Nucleus accumbens (tissue), 56 donors: ENCODE measurements around the gene SPARC.
A peak's percentile ranks its signal among the peaks of the same experiment; 100 is the strongest.
"Not testable (repeated sequence)": the region's sequence is repeated elsewhere in the genome, so short reads cannot be mapped to it uniquely, and the experiment has no call there.

Experiments
- DNase-seq, 56 donors: peaks; one replicate each; lab custom pipeline; 2025; lab: John Stamatoyannopoulos, UW

Gene SPARC

GRCh38 chr5:151703227-151703626, 16.5 kb upstream of the SPARC start:
- no peak for DNase-seq

- DNase-seq = no peak
These were observed 14.1 kb upstream of the SPARC start for GRCh38 chr5:151700820-151701219.

DNA sequence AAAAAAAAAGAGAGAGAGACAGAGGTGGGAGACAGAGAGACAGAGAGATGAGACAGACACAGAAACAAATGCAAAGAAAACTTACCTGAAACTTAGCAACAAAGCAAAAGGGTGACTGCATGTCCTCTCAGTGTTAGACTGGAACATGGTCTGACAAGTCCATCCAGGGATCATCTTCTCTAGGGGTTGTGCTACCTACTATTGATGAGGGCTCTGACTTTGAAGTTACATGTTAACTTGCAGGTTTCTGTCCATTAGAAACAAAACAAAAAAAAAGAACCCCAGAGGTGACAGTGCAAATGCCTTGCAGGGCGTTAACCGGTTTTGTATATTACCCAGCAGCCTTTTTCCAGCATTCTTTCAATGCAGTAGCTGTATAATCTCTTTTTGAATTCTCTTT, 13.6 kb upstream of the SPARC start:
- no peak for DNase-seq

- DNase-seq = peak in 4 of 56 donors; percentile 9 to 25 (median 18)
These were observed 12.6 kb upstream of the SPARC start for GRCh38 chr5:151699071-151699901.

GRCh38 chr5:151698081-151698480, 11.4 kb upstream of the SPARC start:
- DNase-seq = not testable (repeated sequence)

- DNase-seq = no peak
These were observed 10.7 kb upstream of the SPARC start for GRCh38 chr5:151697452-151697851.

- peak in 11 of 56 donors; percentile 5 to 38 (median 18) for DNase-seq
These were observed 9.9 kb upstream of the SPARC start for GRCh38 chr5:151696470-151697061.

- no peak for DNase-seq
These were observed 8.7 kb upstream of the SPARC start for GRCh38 chr5:151695464-151695863.

GRCh38 chr5:151694035-151694485, 7.3 kb upstream of the SPARC start:
- peak in 53 of 56 donors; percentile 20 to 94 (median 76) for DNase-seq

DNA sequence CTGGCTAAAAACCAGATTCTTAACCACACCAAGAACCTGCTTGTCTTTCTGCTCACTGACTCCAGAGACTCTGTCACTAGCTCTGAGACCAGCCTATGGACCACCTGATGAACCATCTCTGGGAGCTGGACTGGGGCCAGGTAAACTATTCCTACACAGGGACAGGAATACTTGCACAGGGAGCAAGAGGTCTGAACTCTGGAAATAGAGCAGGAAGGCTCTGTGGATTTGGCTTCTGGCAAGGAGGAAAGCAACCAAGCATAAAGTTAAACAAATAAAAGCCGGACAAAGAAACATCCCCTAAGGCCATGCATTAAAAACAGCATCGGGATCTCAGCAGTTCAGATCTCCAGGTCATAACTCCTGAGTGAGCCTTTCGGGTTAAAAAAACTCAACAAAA, 5.6 kb upstream of the SPARC start:
- no peak for DNase-seq

GRCh38 chr5:151691706-151692105, 5.0 kb upstream of the SPARC start:
- DNase-seq = no peak

GRCh38 chr5:151689591-151689990, 2.9 kb upstream of the SPARC start:
- DNase-seq = not testable (repeated sequence)

DNA sequence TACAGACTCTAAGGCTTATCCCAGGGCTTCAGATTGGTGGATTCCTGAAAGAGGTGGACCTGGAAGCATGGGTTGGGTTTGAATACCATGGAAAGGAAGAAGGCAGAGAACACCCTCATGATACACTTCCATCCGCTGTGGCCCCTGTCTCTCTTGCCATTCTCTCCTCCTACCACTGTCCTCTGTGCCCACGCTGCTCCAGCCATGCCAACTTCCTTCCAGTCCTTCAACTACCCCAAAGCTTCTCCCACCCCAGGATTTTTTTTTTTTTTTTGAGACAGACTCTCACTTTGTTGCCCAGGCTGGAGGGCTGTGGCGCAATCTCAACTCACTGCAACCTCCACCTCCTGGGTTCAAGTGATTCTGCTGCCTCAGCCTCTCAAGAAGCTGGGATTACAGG, 1.7 kb upstream of the SPARC start:
- DNase-seq = no peak

GRCh38 chr5:151685749-151686673, 704 bp downstream of the SPARC start:
- DNase-seq = peak in 11 of 56 donors; percentile 9 to 70 (median 52)

DNA sequence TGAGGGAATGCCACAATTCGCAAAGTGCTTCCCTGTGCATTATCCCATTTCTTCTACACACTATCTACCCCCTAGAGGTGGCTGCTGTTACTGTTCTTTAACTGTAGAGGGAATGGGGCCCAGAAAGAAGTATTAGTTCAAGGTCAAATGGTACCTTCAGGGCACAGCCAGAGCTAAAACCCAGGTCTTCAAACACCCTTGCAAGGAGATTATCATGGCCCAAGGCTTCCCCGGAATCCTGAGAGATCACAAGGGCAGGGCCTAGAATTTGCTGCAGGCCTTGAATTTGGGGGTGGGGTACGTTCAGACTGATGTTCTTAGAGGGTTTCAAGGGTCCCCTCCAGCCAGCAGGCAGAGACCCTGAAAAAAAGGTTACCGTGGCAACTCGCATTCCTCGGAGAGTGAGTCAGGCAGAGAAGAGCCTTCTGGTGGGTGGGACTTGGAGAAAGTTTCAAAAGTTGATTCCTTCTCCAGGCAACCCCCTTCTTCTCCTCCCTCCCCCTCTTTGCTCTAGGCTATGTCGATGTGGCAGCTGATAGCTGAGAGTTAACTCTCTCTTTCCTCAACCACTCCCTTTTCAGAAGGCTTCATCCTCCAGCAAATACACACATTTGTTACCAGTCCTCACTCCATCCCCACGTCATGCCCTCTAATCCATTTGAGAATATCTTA, 1.9 kb downstream of the SPARC start:
- DNase-seq = peak in 30 of 56 donors; percentile 3 to 64 (median 27)

DNA sequence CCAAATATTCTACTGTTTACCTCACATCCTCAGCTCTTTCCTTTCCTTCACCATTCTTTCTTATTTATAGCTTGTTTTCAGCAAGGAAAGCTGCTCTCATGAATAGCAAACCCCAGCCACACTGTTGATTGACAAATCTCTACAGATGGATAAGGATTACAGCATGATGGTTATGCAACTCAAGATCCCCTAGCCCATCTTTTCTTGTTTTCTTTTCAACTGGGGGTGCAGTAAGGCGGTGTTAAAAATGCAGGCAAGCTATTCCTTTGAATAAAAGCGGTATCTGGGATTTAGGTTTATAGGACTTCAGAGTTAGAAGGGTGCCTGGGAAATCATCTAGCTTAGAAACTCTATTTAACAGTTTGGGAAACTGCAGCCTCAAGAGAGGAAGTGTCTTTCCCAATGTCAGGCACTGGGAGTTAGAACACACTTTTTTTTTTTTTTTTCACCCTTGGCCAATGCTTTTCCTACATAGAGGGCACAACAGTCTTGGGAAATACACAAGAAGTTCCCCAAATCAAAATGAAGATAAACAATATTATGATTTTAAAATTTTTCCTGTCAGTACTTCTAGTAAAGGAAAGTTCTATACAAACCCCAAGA, 2.6 kb downstream of the SPARC start:
- DNase-seq = no peak

DNA sequence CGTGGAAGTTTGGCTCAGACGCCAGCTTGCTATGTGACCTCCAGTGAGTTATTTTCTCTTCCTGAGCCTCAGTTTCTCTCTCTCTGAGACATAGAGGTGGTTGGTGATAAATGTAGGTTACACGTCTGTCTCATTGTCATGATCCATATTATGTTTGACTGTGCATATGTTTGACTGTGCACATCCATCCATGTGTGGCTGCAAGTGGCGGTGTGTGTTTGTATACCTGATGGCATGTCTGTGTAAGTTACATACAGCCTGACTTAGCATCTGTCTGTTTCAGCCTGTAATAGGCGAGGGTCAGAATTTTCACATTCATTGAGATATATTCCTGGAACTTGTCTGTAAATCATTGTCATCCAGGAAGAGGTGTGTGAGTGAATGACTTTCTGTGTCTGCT, 3.3 kb downstream of the SPARC start:
- no peak for DNase-seq

DNA sequence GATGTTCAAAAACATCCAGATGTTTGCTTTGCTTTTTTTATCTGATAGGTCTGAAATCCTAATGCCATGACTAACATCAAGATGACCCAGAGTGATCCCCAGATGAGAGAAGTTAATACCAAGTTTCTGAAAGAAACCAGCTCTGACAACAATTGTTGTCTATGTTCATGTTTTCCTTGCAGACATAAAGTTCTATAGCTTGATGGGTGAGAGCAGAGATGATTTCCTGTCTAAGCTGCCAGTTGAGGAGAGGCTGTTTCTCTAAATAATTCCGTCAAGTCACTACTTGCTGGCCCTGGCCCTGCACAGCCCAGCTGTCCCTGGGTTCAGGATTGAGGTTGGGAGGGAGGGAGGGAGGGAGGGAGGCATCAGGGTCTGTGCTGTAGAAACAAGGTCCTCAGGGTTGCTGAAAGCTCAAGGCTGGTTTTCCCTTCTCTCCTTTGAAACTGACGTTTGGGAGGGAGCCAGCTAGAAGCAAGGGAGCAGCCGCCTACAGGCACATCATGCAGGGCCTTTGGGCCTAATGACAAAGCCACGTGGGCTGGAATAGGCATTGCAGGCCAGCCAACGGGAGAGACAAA, 3.9 kb downstream of the SPARC start:
- DNase-seq = peak in 35 of 56 donors; percentile 4 to 64 (median 34)

DNA sequence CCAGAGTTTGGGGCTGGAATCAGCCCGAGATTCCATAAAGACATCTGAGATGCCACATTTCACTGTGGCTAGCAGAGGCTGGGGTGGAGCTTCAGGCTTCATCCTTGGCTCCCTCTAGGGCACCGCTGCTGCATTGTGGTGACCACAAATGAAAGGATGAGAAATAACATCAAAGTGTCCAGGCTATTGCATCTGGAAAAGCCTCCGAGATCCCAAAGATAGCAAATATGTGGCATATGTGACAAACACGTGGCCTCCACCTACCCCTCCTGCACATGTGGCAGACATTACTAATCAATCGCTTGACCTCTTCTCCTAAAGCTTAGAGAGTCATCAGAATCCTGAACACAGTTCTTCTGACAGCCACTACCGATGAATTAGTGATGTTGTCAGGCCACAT, 4.5 kb downstream of the SPARC start:
- DNase-seq = no peak
